Measurements from ENCODE around the gene MYADM. TPM values are rescaled to one million over a fixed set of nuclear protein-coding genes. Genes with fewer than 3 reads are reported as not detected.

MYADM gene
- total RNA-seq, 1 donor from 2014 or later = 73.5 TPM

- no peak overlapping the region for H3K4me3 Mint-ChIP-seq
- peaks cover 47% of the 10 kb centered on the region for H3K27me3 Mint-ChIP-seq
- no peak overlapping the region for H3K27ac Mint-ChIP-seq
- DNase-seq (ENCODE audit: extremely low spot score, unreplicated experiment) = no peak
- no peaks in the 10 kb centered on the region for H3K4me1 Mint-ChIP-seq (ENCODE audit: unreplicated experiment)
- no peaks in the 10 kb centered on the region for H3K9me3 Mint-ChIP-seq
- TF ChIP-seq CTCF (conservative IDR thresholded peaks at IDR 0.05) = no peak
- no peaks in the 10 kb centered on the region for H3K36me3 Mint-ChIP-seq
These were observed 29.8 kb downstream of the MYADM start for GRCh38 chr19:53897459-53897858.

- H3K4me3 Mint-ChIP-seq = no peak overlapping the region
- peaks cover 46% of the 10 kb centered on the region for H3K27me3 Mint-ChIP-seq
- H3K36me3 Mint-ChIP-seq = no peaks in the 10 kb centered on the region
- no peak for DNase-seq (ENCODE audit: extremely low spot score, unreplicated experiment)
- no peaks in the 10 kb centered on the region for H3K4me1 Mint-ChIP-seq (ENCODE audit: unreplicated experiment)
- no peaks in the 10 kb centered on the region for H3K9me3 Mint-ChIP-seq
- H3K27ac Mint-ChIP-seq = no peak overlapping the region
- TF ChIP-seq CTCF (conservative IDR thresholded peaks at IDR 0.05) = no peak
These were observed 30.5 kb downstream of the MYADM start for GRCh38 chr19:53898166-53898565.

GRCh38 chr19:53898636-53899341 is 31.1 kb downstream of the MYADM start:
- peaks cover 47% of the 10 kb centered on the region for H3K27me3 Mint-ChIP-seq
- no peaks in the 10 kb centered on the region for H3K9me3 Mint-ChIP-seq
- no peak overlapping the region for H3K27ac Mint-ChIP-seq
- no peak for TF ChIP-seq CTCF (conservative IDR thresholded peaks at IDR 0.05)
- H3K4me3 Mint-ChIP-seq = no peak overlapping the region
- H3K4me1 Mint-ChIP-seq (ENCODE audit: unreplicated experiment) = no peaks in the 10 kb centered on the region
- no peak for DNase-seq (ENCODE audit: extremely low spot score, unreplicated experiment)
- H3K36me3 Mint-ChIP-seq = no peaks in the 10 kb centered on the region

- no peak overlapping the region for H3K4me3 Mint-ChIP-seq
- H3K36me3 Mint-ChIP-seq = no peaks in the 10 kb centered on the region
- H3K9me3 Mint-ChIP-seq = no peaks in the 10 kb centered on the region
- no peak for DNase-seq (ENCODE audit: extremely low spot score, unreplicated experiment)
- H3K27ac Mint-ChIP-seq = no peak overlapping the region
- H3K27me3 Mint-ChIP-seq = peaks cover 58% of the 10 kb centered on the region
- no peak for TF ChIP-seq CTCF (conservative IDR thresholded peaks at IDR 0.05)
- no peaks in the 10 kb centered on the region for H3K4me1 Mint-ChIP-seq (ENCODE audit: unreplicated experiment)
These were observed 32.6 kb downstream of the MYADM start for GRCh38 chr19:53900191-53900860.

GRCh38 chr19:53903055-53903680 is 35.5 kb downstream of the MYADM start:
- Mint-ChIP-seq H3K4me3 (no peak overlapping the region), H3K4me1 (ENCODE audit: unreplicated experiment) (peaks cover 8% of the 10 kb centered on the region), H3K27me3 (peaks cover 69% of the 10 kb centered on the region), H3K9me3 (no peaks in the 10 kb centered on the region), H3K27ac (no peak overlapping the region), H3K36me3 (no peaks in the 10 kb centered on the region)
- TF ChIP-seq CTCF (conservative IDR thresholded peaks at IDR 0.05) = no peak
- no peak for DNase-seq (ENCODE audit: extremely low spot score, unreplicated experiment)

Data from type B pancreatic cell (in vitro differentiated cells).